ENCODE data around the gene CCDC169.

- TF ChIP-seq POLR2A (IDR thresholded peaks at IDR 0.05; ENCODE audit: low read depth, low read length) (no peak), POLR2AphosphoS5 (IDR thresholded peaks at IDR 0.05; ENCODE audit: low read depth, low read length) (no peak), TAF1 (IDR thresholded peaks at IDR 0.05; ENCODE audit: borderline replicate concordance, low read depth, low read length) (no peak)
Observed at GRCh38 chr13:36323408-36323807, 25.8 kb upstream of the CCDC169 start.
